ENCODE data around the gene GNA14. TPM values are rescaled to one million over a fixed set of nuclear protein-coding genes. Genes with fewer than 3 reads are reported as not detected.

GNA14 gene
- total RNA-seq, 1 experiment from 2014 or later, result 1.2 TPM

DNA sequence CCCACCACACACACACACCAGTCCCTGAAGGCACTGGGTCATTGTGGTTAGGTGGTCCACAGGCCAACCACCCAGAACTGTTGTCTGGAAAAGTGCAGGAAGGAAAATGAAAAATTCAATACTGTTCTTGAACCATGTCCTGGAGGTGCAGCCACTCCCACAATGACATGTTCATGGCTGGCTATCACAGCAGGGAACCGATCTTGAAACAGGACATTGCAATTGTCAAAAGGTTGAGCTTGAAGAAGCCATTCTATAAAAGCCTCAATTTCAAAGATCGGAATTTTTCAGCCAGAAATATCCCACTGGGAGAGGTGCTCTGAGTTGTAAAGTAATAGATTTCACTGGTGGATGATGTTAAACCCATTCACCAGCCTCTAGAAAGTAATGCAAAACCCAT, 218.2 kb downstream of the GNA14 start:
- no peak overlapping the region for H3K4me3 ChIP-seq (ENCODE audit: low read length)
- POLR2A ChIA-PET (ENCODE audit: unreplicated experiment), result no interaction called here
- no peaks in the 10 kb centered on the region for H3K27me3 ChIP-seq (ENCODE audit: low read length)
- no peak for ATAC-seq
- H3K27ac ChIP-seq (ENCODE audit: low read length), result no peak overlapping the region
- TF ChIP-seq EZH2 (IDR thresholded peaks at IDR 0.05; ENCODE audit: low read length, unreplicated experiment) (no peak), EZH2phosphoT487 (IDR thresholded peaks at IDR 0.05; ENCODE audit: borderline replicate concordance, low read length) (no peak)
- TF ChIP-seq, protein P1, sequence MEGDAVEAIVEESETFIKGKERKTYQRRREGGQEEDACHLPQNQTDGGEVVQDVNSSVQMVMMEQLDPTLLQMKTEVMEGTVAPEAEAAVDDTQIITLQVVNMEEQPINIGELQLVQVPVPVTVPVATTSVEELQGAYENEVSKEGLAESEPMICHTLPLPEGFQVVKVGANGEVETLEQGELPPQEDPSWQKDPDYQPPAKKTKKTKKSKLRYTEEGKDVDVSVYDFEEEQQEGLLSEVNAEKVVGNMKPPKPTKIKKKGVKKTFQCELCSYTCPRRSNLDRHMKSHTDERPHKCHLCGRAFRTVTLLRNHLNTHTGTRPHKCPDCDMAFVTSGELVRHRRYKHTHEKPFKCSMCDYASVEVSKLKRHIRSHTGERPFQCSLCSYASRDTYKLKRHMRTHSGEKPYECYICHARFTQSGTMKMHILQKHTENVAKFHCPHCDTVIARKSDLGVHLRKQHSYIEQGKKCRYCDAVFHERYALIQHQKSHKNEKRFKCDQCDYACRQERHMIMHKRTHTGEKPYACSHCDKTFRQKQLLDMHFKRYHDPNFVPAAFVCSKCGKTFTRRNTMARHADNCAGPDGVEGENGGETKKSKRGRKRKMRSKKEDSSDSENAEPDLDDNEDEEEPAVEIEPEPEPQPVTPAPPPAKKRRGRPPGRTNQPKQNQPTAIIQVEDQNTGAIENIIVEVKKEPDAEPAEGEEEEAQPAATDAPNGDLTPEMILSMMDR (conservative IDR thresholded peaks at IDR 0.05; ENCODE audit: low read depth, low read length), result no peak
- H3K9me3 ChIP-seq (ENCODE audit: low read length), result no peaks in the 10 kb centered on the region
- no peaks in the 10 kb centered on the region for H3K36me3 ChIP-seq (ENCODE audit: low read depth, low read length)
- no peak for DNase-seq
- no peaks in the 10 kb centered on the region for H3K9me2 ChIP-seq (replicated peaks; ENCODE audit: low read length)
- no peaks in the 10 kb centered on the region for H3K4me1 ChIP-seq (ENCODE audit: insufficient read depth, low read length)
- no peaks in the 10 kb centered on the region for H3F3A ChIP-seq (ENCODE audit: low read length, unreplicated experiment)
- no peaks in the 10 kb centered on the region for H3K79me2 ChIP-seq (ENCODE audit: low read length)
- CTCF ChIA-PET, result no interaction called here
- BruUV-seq (replicated peaks), result no TSS peak
- intact Hi-C loops (cut with micrococcal nuclease), result no loop called here
- H4K20me1 ChIP-seq (ENCODE audit: low read length), result no peaks in the 10 kb centered on the region
- no peak overlapping the region for H2AFZ ChIP-seq (ENCODE audit: low read length)
- H3K4me2 ChIP-seq (ENCODE audit: low read length), result no peak overlapping the region
- H3K9ac ChIP-seq (ENCODE audit: low read length), result no peak overlapping the region

DNA sequence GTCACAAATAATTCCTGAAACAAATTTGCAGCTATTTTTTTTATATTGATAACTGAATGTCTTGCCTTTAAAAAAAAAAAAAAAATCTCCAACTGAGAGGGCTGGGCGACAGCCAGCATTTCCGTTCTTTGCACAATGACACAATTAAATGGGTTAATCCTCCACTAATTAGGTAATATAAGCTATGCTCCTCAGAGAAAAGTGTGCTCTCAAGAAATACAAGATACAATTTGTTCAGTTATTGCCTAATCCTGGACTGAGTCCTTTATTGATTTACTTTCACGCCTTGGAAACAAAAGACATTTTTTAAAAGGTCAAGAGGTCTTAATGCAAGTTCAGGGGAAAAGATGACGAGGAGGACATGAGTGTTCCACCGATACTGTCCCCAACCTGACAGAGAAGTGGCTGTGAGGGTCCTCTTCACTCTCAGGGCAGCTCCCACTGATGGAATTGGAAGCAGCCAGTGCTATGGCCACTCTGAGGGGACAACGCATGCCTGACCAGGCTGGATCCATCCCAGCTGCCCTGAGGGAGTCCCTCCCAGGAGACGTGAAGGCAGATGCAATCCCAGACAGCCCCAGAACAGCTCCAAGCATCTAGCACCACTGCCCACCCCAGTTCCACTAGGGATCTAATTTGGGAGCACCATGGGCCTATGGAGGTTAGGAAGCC, 220.7 kb downstream of the GNA14 start:
- H3F3A ChIP-seq (ENCODE audit: low read length, unreplicated experiment), result no peaks in the 10 kb centered on the region
- DNase-seq, result no peak
- H3K4me3 ChIP-seq (ENCODE audit: low read length), result no peak overlapping the region
- no peak overlapping the region for H3K9ac ChIP-seq (ENCODE audit: low read length)
- no peak overlapping the region for H3K4me2 ChIP-seq (ENCODE audit: low read length)
- no peaks in the 10 kb centered on the region for H4K20me1 ChIP-seq (ENCODE audit: low read length)
- H3K27me3 ChIP-seq (ENCODE audit: low read length), result no peaks in the 10 kb centered on the region
- H3K9me2 ChIP-seq (replicated peaks; ENCODE audit: low read length), result no peaks in the 10 kb centered on the region
- no peak overlapping the region for H2AFZ ChIP-seq (ENCODE audit: low read length)
- ATAC-seq, result no peak
- POLR2A ChIA-PET (ENCODE audit: unreplicated experiment), result no interaction called here
- no peaks in the 10 kb centered on the region for H3K4me1 ChIP-seq (ENCODE audit: insufficient read depth, low read length)
- H3K36me3 ChIP-seq (ENCODE audit: low read depth, low read length), result no peaks in the 10 kb centered on the region
- H3K79me2 ChIP-seq (ENCODE audit: low read length), result no peaks in the 10 kb centered on the region
- BruUV-seq (replicated peaks), result no TSS peak
- H3K9me3 ChIP-seq (ENCODE audit: low read length), result no peaks in the 10 kb centered on the region
- no peak overlapping the region for H3K27ac ChIP-seq (ENCODE audit: low read length)
- CTCF ChIA-PET, result no interaction called here
- intact Hi-C loops (cut with micrococcal nuclease), result no loop called here
- TF ChIP-seq EZH2 (IDR thresholded peaks at IDR 0.05; ENCODE audit: low read length, unreplicated experiment) (no peak), EZH2phosphoT487 (IDR thresholded peaks at IDR 0.05; ENCODE audit: borderline replicate concordance, low read length) (no peak)
- TF ChIP-seq, protein P1 (conservative IDR thresholded peaks at IDR 0.05; ENCODE audit: low read depth, low read length), result no peak

- no peaks in the 10 kb centered on the region for H3K79me2 ChIP-seq (ENCODE audit: low read length)
- intact Hi-C loops (cut with micrococcal nuclease), result no loop called here
- TF ChIP-seq EZH2phosphoT487 (IDR thresholded peaks at IDR 0.05; ENCODE audit: borderline replicate concordance, low read length) (no peak), EZH2 (IDR thresholded peaks at IDR 0.05; ENCODE audit: low read length, unreplicated experiment) (no peak)
- TF ChIP-seq, protein P1 (conservative IDR thresholded peaks at IDR 0.05; ENCODE audit: low read depth, low read length), result no peak
- BruUV-seq (replicated peaks), result no TSS peak
- H3K4me2 ChIP-seq (ENCODE audit: low read length), result no peak overlapping the region
- ChIA-PET POLR2A (ENCODE audit: unreplicated experiment) (no interaction called here), CTCF (no interaction called here)
- H3K4me3 ChIP-seq (ENCODE audit: low read length), result no peak overlapping the region
- H3K27ac ChIP-seq (ENCODE audit: low read length), result no peak overlapping the region
- ATAC-seq (no peak), DNase-seq (no peak)
- no peaks in the 10 kb centered on the region for H3K36me3 ChIP-seq (ENCODE audit: low read depth, low read length)
- H3K9me3 ChIP-seq (ENCODE audit: low read length), result no peaks in the 10 kb centered on the region
- no peaks in the 10 kb centered on the region for H3K27me3 ChIP-seq (ENCODE audit: low read length)
- no peak overlapping the region for H2AFZ ChIP-seq (ENCODE audit: low read length)
- H3F3A ChIP-seq (ENCODE audit: low read length, unreplicated experiment), result no peaks in the 10 kb centered on the region
- H3K9me2 ChIP-seq (replicated peaks; ENCODE audit: low read length), result no peaks in the 10 kb centered on the region
- H3K4me1 ChIP-seq (ENCODE audit: insufficient read depth, low read length), result no peaks in the 10 kb centered on the region
- no peaks in the 10 kb centered on the region for H4K20me1 ChIP-seq (ENCODE audit: low read length)
- H3K9ac ChIP-seq (ENCODE audit: low read length), result no peak overlapping the region
Measured at GRCh38 chr9:77426712-77427111, 221.4 kb downstream of the GNA14 start.

Measured in PC-3 (cell line).